Mesenteric fat pad (tissue), 1 donor: ENCODE measurements around the gene XPC. TPM values are rescaled to one million over a fixed set of nuclear protein-coding genes. Genes with fewer than 3 reads are reported as not detected.

Experiments used
- DNase-seq: peaks from one replicate; pipeline ENCODE4 v3.0.0-alpha.2; 2020; ENCODE audit warnings: low spot score
- total RNA-seq: library from RNA; stranded (reverse); fragmentation: NEBNext Ultra II Directional; extraction: Animal tissue kit (Norgen Biotek cat#: 25700); gene quantifications from one replicate; pipeline ENCODE4 v1.2.1, GENCODE V29; 2021
- donor health status: DM: yes; HTN: yes; CAD: no.

The XPC gene
- total RNA-seq, 1 donor from 2014 or later: 24.8 TPM

DNA sequence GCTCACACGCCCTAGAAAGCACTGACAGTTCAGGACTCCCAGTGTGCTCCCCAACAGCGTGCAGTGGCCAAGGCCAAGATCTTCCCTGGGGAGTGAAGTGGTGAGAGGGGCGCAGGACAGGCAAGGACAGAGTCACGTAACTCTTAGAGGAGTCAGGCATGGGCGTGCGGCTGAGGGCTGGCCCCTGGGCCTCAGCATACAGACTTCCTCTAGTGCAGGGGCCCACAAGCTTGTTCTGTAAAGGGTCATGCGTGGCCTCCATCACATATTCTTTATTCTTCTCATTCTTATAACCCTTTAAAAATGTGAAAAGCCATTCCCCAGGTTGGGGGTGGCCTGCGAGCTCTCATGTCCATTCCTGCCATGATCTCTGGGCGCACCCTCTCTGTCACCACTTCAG is 28.3 kb downstream of the XPC start:
- DNase-seq: peak; percentile 53

- DNase-seq: peak; percentile 86
Measured at GRCh38 chr3:14148041-14148985, 30.1 kb downstream of the XPC start.

DNA sequence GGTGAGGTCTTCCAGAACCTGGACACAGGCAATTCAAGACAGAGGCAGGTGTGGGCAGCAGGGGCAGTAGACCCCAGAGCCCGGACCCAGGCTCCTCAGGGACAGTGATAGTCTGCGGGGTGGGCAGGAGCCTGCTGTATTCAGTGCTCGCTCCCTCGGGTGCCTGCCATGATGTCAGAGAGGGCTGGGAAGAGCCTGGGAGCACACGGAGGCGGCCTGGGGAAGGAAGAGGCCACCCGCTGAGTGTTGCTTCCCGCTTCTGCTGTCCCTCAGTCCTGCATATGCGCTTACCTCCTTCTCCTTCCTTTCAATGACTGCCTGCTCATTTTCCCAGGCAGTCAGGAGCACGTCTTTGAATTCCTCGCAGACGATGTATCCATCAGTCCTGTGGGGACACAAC is 30.8 kb downstream of the XPC start:
- DNase-seq: peak; percentile 83

- DNase-seq: peak; percentile 57
Measured at GRCh38 chr3:14147066-14147435, 31.4 kb downstream of the XPC start.

DNA sequence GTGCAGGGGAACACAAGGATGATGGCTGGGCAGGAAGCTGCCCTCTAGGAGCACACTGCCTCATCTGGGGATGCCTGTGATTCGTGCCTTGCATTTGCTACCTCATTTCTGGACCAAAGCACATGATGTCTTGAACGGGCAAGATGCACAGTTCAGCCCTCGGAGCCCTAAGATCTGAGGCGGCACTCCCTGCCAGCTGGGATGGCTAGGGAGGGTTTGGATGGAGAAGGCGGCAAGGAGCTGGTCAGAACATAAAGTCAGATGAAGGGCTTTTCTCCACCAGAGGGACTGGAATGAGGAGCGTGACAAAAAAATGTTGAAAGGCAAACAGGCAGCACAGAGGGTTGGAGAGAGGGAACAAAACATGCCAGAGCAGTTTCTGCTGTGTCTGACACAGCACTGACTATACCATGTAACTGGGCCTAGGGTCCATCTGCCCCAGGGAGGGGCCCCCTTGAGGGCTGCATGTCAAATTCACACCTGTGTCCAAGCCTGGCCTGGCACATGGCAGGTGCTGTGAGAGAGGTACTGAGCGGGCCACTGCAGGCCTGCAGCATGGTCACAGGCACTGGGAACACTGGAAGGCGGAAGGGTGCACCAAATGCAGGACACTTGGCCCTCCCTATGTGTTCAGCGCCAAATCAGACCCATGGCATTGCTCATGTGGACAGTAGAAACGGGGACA is 31.9 kb downstream of the XPC start:
- DNase-seq: peak; percentile 79

DNA sequence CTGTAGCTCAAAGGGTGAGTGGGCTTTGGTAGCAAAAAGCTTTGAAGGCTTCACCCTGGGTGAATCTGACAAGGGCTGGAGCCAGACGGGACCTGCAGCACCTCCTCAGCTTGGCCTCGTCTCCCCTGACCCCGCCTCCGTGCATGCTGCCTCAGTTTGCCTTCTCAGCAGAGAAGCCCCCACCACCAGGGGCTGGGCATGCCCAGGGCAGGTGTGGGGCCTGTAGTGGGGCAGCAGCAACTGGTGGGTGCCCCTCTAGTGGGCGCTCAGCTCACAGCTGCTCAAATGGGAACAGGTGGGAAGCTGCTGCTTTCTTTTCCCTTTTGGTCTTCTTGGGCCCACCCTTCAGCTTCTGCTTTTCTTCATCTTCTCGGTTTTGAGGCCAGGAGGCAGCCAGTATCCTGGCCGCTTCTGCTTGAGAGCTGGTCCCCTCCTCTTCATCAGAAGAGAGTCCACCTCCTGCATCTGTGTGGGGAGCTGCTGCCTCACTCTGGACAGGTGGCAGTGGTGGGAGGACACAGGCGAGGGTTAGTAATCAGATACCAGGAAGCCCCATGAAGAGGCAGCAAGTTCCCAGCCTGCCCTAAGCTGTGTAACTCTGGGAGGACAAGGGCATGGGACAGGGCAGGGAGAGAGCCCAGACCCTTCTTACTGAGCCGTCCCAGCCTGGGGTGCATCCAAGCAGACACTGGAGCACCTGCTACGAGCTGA is 32.6 kb downstream of the XPC start:
- DNase-seq: peak; percentile 76

DNA sequence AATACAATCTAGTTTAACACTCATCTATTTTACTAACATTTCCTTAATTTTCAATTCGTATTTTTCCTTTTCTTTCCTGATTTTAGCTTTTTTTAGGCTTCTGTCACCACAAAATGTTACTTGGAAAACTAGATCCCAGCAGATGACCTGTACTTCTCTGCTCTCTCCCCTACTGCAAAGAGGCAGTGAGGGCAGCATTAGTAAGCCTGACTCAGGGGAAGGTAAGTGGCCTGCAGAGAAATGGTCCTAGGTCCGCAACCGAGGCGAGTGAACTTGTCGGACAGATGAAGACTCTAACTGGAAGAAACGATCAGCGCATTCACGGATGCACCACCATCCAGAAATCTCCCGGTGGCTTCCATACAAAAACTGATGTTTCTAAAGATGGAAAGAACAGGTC is 33.2 kb downstream of the XPC start:
- peak; percentile 62 for DNase-seq

DNA sequence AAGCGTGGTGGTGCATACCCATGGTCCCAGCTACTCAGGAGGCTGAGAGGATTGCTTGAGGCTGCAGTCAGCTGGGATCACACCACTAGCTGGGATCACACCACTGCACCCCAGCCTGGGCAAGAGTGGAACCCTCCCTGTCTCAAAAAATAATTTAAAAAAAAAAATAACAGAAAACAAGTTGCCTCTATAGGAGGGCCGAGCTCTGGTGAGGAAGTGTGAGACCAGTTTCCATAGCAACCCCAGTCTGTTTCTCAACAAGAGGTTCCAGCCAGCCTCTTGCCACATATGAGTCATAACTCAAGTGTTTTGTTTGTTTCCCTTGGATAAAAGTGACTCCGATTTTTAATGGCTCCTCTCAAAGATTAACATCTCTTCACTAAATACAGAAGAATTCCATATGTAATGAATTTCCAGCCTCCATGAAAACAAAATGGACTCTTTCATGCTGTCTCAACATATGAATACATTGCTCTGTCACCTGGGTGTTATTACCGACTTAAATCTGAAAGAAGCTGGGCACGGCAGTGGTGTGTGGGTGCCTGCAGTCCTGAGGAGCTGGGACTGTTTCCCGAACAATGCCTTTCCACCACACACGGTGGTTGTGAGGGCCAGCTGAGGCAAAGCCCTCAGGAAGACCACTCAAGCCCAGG is 33.9 kb downstream of the XPC start:
- peak; percentile 65 for DNase-seq

DNA sequence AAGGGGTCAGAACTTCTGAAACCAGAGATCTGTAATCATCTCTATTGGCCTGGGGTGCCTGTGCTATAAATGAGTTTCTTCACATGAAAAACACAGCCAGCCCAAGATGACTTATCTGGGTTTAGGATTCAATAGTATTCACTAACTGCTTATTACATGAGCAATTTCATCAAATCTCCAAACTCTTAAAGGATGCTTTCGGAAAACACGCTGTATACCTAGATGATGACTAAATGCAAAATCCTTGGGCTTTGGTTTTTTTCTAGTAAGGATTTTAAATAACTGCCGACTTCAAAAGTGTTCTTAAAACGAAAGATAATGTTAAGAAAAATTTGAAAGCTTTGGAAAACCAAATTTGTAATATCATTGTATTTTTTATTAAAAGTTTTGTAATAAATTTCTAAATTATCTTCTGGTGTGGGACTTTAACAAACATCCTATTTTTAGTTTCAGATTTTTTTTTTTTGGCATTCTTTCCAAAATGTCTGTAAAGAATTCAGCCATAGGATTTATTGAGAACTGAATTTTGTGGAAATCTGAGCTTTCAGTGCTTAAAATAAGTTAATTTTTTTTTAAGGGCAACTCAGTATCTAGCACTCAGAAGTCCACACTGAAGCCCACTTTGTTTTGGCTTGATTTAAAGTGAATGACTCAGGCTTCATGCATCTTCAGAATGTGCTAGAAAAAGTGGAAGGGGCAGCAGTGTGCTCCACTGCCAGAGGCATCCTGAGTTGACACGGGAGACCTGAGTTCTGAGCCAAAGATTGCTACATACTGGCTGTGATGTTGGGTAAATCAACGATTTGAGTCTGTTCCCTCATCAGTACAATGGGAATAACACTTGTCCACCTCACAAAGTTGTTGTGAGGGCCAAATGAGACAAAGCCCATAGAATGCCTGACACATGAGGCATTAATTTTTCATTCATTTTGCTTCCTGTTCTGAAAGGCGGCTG is 34.9 kb downstream of the XPC start:
- DNase-seq: no peak

GRCh38 chr3:14142567-14143270 is 35.7 kb downstream of the XPC start:
- no peak for DNase-seq

- DNase-seq: peak; percentile 87
Measured at GRCh38 chr3:14141602-14142341, 36.6 kb downstream of the XPC start.

DNA sequence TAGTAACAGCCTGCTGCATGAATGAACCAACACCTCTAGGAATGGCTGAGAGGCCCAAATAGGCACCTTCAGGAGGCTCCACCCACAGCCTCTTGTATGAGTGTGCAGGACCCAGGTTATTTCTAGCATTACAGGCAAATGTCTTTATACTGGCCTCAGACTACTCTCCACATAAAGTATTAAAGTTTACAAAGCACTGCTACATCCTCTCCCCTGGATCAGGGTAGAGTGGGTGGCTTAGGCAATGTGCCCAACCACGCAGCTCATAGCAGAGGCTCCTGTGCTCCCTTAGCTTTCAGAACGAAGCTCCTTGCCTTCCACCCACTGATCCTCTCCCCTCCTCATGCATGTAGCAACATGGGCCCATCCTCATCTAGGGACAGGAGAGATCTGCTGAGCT is 37.3 kb downstream of the XPC start:
- no peak for DNase-seq

DNA sequence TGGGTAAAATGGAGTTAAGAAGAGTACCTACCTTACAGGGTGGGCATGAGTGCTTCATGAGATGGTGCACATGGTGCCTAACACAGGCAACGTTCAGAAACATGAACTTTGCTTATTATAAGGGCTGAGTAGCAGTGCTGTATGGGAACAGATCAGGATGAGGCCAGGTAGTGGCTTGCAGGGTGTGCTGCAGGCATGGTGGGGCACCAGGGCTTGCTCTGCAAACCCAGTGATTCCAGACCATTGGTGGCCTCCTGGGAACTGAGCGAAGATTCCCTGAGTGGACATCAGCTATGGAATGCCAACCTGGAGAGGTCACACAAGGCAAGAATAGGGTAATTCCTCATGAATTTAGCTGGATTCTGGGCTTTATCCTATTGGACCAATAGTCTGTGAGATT is 37.7 kb downstream of the XPC start:
- DNase-seq: peak; percentile 43

GRCh38 chr3:14139771-14140170 is 38.6 kb downstream of the XPC start:
- DNase-seq: peak; percentile 82

GRCh38 chr3:14138878-14139655 is 39.3 kb downstream of the XPC start:
- DNase-seq: peak; percentile 85

- peak; percentile 75 for DNase-seq
Measured at GRCh38 chr3:14138109-14138877, 40.1 kb downstream of the XPC start.

DNA sequence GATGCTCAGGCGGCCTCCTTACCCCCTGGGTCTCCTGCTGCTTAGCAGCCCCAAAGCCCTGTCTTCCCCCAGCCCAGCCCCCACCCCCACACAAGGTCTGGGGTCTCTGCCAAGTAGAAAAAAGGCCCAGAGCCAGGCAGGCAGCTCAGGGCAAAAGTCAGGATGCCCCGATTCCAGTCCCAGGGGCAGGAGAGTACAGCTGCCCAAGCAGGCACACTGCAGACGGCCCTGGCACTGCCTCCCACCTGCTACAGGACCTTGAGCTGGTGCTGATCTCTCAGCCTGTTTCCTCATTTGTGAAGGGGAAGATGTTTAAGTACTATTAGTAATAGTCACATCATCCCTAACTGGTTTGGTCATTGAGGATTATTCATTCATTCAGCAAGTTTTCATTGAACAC is 41.0 kb downstream of the XPC start:
- peak; percentile 82 for DNase-seq
